A673 (cell line): ENCODE measurements around the gene TMEM163. TPM values are rescaled to one million over a fixed set of nuclear protein-coding genes. Genes with fewer than 3 reads are reported as not detected.

ENCODE experiments used
- BruUV-seq: library from RNA; stranded (reverse); fragments of 400-500 nt; replicated peaks from 2 replicates; lab custom pipeline; 2021; lab: Mats Ljungman, UMichigan
- CTCF ChIA-PET: fragments of 300-600 bp; sonication (Branson Sonifier 250); formaldehyde crosslinking; loops from one replicate; lab custom pipeline; 2022; ENCODE audit warnings: antibody characterized with exemption; lab: Charles Lee
- POLR2A ChIA-PET: fragments of 300-600 bp; sonication (Branson Sonifier 250); formaldehyde crosslinking; loops from one replicate; lab custom pipeline; 2022; ENCODE audit warnings: antibody characterized with exemption; ENCODE audit not compliant: low non-redundant PET; lab: Charles Lee
- DNase-seq: peaks from one replicate; pipeline ENCODE4 v3.0.0-alpha.2; 2015; ENCODE audit warnings: low spot score
- H3K27ac ChIP-seq: fragments of 200-600 bp; sonication (generic); 2 replicates; pipeline ENCODE4 v1.5.1; 2016; ENCODE audit warnings: mixed run types, low read depth, mild to moderate bottlenecking, mixed read lengths, antibody characterized with exemption, low read length; ENCODE audit not compliant: poor library complexity, severe bottlenecking
- H3K27me3 ChIP-seq: fragments of 200-600 bp; sonication (generic); replicated peaks from 2 replicates; pipeline ENCODE4 v1.6.1; 2017; ENCODE audit warnings: mixed run types, low read depth, mild to moderate bottlenecking, mixed read lengths, antibody characterized with exemption, low read length; ENCODE audit not compliant: insufficient read depth, poor library complexity
- H3K36me3 ChIP-seq: fragments of 200-600 bp; sonication (generic); 2 replicates; pipeline ENCODE4 v1.6.1; 2016; ENCODE audit warnings: mixed run types, mild to moderate bottlenecking, mixed read lengths, antibody characterized with exemption, low read length; ENCODE audit not compliant: insufficient read depth, poor library complexity, severe bottlenecking
- H3K4me1 ChIP-seq: fragments of 200-600 bp; sonication (generic); 2 replicates; pipeline ENCODE4 v1.6.1; 2017; ENCODE audit warnings: mixed run types, mild to moderate bottlenecking, mixed read lengths, antibody characterized with exemption, low read length; ENCODE audit not compliant: insufficient read depth, poor library complexity, severe bottlenecking
- H3K4me3 ChIP-seq: fragments of 200-600 bp; sonication (generic); 2 replicates; pipeline ENCODE4 v1.5.1; 2016; ENCODE audit warnings: low read depth, mixed run types, mild to moderate bottlenecking, mixed read lengths, low read length; ENCODE audit not compliant: poor library complexity, severe bottlenecking
- H3K9me3 ChIP-seq: fragments of 200-600 bp; sonication (generic); 2 replicates; pipeline ENCODE4 v1.6.1; 2016; ENCODE audit warnings: mixed run types, low read depth, mild to moderate bottlenecking, mixed read lengths, antibody characterized with exemption, low read length; ENCODE audit not compliant: poor library complexity, severe bottlenecking
- CTCF ChIP-seq: fragments of 300-800, 200-600 bp; sonication (generic); conservative IDR thresholded peaks from 2 replicates; pipeline ENCODE4 v1.5.1; 2017; ENCODE audit warnings: low read depth, mild to moderate bottlenecking, antibody characterized with exemption, low read length, moderate library complexity, mixed read lengths
- EZH2 ChIP-seq: fragments of 200-600 bp; sonication (generic); IDR thresholded peaks from 2 replicates; pipeline ENCODE4 v1.6.1; 2017; ENCODE audit warnings: borderline replicate concordance, low read depth, mild to moderate bottlenecking, mixed read lengths, antibody characterized with exemption, low read length; ENCODE audit not compliant: poor library complexity, severe bottlenecking
- intact Hi-C: fragments of 100-400 bp; cut with micrococcal nuclease; formaldehyde crosslinking; loops from one replicate; pipeline ENCODE4 v1.10.0; 2022; ENCODE audit not compliant: unreplicated experiment
- total RNA-seq: library from RNA; stranded (reverse); gene quantifications from 2 replicates; pipeline ENCODE4 v1.2.3, GENCODE V29; 2021

The TMEM163 gene
- total RNA-seq, 1 experiment from 2014 or later = not detected

DNA sequence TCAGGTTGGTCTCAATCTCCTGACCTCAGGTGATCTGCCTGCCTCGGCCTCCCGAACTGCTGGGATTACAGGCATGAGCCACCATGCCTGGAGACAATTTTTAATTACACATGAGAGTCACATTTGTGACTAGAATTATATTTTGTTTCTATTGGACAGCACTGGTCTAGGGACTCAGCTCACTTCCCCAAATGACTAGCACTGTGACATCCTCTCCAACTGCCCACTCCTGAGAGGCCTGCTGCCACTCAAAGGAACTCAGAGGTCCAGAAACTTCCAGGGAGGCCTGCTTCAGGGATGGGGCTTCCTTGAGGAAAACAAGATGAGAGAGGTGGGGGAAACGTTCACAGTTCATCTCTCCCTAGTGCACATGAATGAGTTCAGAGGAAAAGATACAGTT is 29.5 kb downstream of the TMEM163 start:
- DNase-seq = no peak
- ChIA-PET CTCF (no interaction called here), POLR2A (no interaction called here)
- no peak for TF ChIP-seq EZH2
- no peak for TF ChIP-seq CTCF
- no peak overlapping the region for H3K27ac ChIP-seq
- H3K9me3 ChIP-seq = no peaks in the 10 kb centered on the region
- intact Hi-C loops = no loop called here
- no peak overlapping the region for H3K4me3 ChIP-seq
- H3K36me3 ChIP-seq = no peaks in the 10 kb centered on the region
- no peaks in the 10 kb centered on the region for H3K27me3 ChIP-seq
- no TSS peak for BruUV-seq
- no peaks in the 10 kb centered on the region for H3K4me1 ChIP-seq

- no peaks in the 10 kb centered on the region for H3K4me1 ChIP-seq
- H3K4me3 ChIP-seq = no peak overlapping the region
- no TSS peak for BruUV-seq
- intact Hi-C loops = no loop called here
- no peaks in the 10 kb centered on the region for H3K27me3 ChIP-seq
- no peaks in the 10 kb centered on the region for H3K9me3 ChIP-seq
- H3K36me3 ChIP-seq = no peaks in the 10 kb centered on the region
- POLR2A ChIA-PET = no interaction called here
- CTCF ChIA-PET = no interaction called here
- TF ChIP-seq CTCF (no peak), EZH2 (no peak)
- no peak overlapping the region for H3K27ac ChIP-seq
- no peak for DNase-seq
Observed at GRCh38 chr2:134685967-134686366, 32.8 kb downstream of the TMEM163 start.

GRCh38 chr2:134683561-134684112 is 35.2 kb downstream of the TMEM163 start:
- TF ChIP-seq EZH2 (no peak), CTCF (no peak)
- no peaks in the 10 kb centered on the region for H3K27me3 ChIP-seq
- CTCF ChIA-PET = no interaction called here
- no TSS peak for BruUV-seq
- intact Hi-C loops = no loop called here
- H3K27ac ChIP-seq = no peak overlapping the region
- H3K4me3 ChIP-seq = no peak overlapping the region
- DNase-seq = no peak
- POLR2A ChIA-PET = no interaction called here
- H3K36me3 ChIP-seq = no peaks in the 10 kb centered on the region
- H3K9me3 ChIP-seq = no peaks in the 10 kb centered on the region
- H3K4me1 ChIP-seq = no peaks in the 10 kb centered on the region
